GM12801 (cell line): ENCODE results near the gene CDS1.

Experiments used
- CTCF ChIP-seq: IDR thresholded peaks from one replicate; pipeline ENCODE4 v1.5.1; 2011; ENCODE audit warnings: control low read depth; ENCODE audit not compliant: insufficient read length; ENCODE audit errors: extremely low read depth

Gene CDS1

GRCh38 chr4:84697615-84698201, 114.8 kb downstream of the CDS1 start:
- TF ChIP-seq CTCF = no peak

- no peak for TF ChIP-seq CTCF
Observed at GRCh38 chr4:84699001-84699671, 116.2 kb downstream of the CDS1 start.
